Measurements from ENCODE around the gene CEP131. TPM values are rescaled to one million over a fixed set of nuclear protein-coding genes. Genes with fewer than 3 reads are reported as not detected.

The CEP131 gene
- total RNA-seq, 1 experiment from 2014 or later = 7.0 TPM

GRCh38 chr17:81223762-81224130, 981 bp upstream of the CEP131 start:
- no peak for DNase-seq (ENCODE audit: low read depth)

GRCh38 chr17:81222620-81222905, 202 bp downstream of the CEP131 start:
- DNase-seq (ENCODE audit: low read depth) = no peak

DNA sequence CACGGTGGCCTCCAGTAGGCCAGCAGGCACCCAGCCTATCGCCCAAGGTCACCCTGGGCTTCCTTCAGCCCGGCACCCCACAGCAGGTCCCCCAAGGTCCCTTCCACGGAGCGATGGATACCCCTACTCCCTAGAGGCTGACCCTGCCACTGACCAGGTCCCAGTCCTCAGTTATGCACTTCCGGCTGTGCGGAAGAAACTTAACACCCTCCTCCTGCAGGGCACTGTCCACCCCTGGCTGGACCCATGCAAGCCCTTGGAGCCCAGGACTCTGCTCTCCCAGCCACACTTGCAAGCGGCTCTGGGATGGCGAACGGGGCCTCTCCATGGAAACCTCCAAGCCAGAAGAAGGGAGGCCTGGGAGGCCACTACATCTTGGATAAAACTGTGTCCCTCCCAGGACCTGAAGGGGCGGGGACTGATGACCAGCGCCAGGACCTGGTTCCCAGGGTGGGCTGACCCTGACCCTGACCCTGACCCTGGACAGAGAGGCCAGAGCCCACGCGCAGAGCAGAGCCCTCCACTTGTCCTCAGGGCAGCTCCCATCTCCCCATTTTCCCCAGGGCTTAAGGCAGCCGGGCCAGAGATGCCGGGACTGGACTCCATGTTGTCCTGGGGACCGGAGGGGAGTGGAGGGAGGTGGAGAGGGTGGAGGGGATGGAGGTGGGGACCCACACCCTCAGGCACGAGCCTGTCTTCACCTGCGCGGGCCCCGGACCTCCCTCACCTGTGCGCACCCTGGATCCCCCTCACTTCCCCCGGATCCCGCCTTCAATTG, 734 bp downstream of the CEP131 start:
- DNase-seq (ENCODE audit: low read depth) = no peak

- DNase-seq (ENCODE audit: low read depth) = no peak
Measured at GRCh38 chr17:81221371-81221841, 1.4 kb downstream of the CEP131 start.

GRCh38 chr17:81219476-81220180, 3.1 kb downstream of the CEP131 start:
- no peak for DNase-seq (ENCODE audit: low read depth)

GRCh38 chr17:81218991-81219390, 3.8 kb downstream of the CEP131 start:
- no peak for DNase-seq (ENCODE audit: low read depth)

DNA sequence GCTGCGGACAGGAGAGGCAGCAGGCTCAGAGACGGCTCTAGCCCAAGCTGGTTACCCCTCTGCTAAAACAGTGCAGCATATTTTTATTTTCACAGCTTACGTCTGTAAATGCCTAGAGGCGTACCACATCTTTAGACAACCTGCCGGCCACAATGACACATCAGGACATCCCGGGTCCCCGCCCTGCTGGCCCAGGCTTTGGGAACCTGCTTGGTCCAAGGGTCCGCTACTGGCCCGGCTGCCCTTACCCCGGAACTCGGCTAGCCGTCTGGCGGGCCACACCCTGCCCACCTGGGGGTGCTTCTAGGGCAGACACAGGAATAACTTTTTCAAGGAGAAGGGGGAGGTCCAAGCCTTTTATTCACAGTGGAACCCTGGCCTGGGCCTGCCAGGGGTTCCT, 4.3 kb downstream of the CEP131 start:
- no peak for DNase-seq (ENCODE audit: low read depth)

DNA sequence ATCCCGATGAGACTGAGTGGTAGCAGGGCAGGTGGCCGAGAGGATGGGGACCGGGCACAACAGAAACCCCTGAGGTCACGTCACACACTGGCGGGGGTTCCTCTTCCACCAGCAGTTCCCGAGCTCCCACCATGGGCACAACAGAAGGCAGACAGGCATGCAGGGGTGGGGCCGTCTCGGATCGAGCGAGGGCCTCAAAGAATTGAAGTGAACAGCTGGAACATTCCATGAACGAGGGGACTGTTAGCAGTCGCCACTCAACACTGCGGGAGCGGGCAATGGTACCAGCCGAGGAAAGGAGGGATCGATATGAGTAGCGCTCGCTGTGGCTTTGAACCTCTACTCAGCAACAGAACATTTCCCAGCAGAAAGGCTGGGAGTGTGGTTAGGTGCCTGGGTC, 5.3 kb downstream of the CEP131 start:
- DNase-seq (ENCODE audit: low read depth) = no peak

DNA sequence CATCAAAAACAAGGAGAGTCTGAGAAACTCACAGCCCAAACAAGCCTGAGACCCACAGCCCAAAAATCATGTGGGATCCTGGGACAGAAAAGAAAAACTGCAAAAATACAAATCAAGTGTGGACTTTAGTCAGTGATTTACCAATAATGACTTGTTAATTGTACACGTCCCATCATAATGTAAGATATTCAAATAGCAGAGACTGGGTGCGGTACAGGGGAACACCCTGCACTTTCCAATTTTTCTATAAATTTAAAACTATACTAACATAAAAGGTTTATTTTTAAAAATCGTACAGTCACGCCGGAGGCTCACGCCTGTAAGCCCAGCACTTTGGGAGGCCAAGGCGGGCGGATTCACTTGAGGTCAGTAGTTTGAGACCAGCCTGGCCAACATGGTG, 8.8 kb downstream of the CEP131 start:
- DNase-seq (ENCODE audit: low read depth) = no peak

DNA sequence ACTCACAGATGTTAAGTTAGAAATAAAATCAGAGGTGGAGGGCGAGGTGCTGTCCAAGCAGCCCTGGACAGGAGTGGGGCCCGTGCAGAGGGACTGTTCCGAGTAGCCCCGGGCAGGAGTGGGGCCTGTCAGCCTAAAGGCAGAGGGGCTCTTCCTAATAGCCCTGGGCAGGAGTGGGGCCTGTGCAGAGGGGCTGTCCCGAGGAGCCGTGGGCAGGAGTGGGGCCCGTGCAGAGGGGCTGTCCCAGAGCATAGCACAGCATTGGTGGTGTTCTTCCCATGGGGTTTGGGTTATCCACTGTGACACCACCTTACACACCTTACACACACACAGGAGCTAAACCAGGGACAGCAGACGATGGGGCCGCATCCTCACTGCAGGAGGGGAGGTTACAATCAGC, 10.4 kb downstream of the CEP131 start:
- DNase-seq (ENCODE audit: low read depth) = no peak

DNA sequence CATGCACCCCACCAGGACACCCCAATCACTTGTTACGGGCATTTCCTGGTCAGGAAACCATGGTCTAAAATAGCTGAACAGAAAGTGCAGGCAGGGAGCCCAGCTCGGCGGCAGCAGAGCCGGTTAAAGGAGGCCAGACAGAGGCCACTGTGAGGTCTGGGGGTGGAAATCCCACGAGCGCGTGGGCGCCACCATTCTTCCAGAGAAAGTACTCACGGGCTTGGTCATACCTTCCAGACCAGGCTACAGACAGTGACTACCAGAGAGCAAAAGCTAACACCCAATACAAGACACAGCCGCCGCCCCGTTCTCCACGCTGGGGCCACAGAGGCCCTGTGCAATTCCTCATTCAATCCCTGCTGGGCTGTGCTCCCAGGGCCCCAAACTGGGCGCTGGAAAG, 11.9 kb downstream of the CEP131 start:
- no peak for DNase-seq (ENCODE audit: low read depth)

- DNase-seq (ENCODE audit: low read depth) = no peak
Measured at GRCh38 chr17:81210466-81210865, 12.3 kb downstream of the CEP131 start.

DNA sequence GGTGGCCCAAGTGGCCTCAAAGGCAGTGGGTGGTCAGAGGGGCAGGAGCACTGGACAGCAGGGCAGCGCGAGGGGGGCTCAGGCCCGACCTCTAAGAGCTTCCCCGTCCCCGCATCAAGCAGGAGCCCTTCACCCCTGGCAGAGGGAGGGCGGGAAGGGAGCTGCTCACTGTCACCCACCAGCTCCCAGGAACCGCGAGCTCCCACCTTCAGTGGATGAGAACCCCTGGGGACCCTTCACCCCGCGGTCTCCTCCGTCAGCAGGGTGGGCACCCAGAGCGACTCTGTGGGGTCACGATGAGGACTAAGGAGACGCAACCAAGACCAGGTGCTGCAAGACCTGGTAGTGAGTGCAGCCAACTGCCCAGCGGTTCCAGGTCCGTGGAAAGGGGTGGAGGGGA, 13.6 kb downstream of the CEP131 start:
- no peak for DNase-seq (ENCODE audit: low read depth)

- DNase-seq (ENCODE audit: low read depth) = no peak
Measured at GRCh38 chr17:81208651-81209050, 14.1 kb downstream of the CEP131 start.

DNA sequence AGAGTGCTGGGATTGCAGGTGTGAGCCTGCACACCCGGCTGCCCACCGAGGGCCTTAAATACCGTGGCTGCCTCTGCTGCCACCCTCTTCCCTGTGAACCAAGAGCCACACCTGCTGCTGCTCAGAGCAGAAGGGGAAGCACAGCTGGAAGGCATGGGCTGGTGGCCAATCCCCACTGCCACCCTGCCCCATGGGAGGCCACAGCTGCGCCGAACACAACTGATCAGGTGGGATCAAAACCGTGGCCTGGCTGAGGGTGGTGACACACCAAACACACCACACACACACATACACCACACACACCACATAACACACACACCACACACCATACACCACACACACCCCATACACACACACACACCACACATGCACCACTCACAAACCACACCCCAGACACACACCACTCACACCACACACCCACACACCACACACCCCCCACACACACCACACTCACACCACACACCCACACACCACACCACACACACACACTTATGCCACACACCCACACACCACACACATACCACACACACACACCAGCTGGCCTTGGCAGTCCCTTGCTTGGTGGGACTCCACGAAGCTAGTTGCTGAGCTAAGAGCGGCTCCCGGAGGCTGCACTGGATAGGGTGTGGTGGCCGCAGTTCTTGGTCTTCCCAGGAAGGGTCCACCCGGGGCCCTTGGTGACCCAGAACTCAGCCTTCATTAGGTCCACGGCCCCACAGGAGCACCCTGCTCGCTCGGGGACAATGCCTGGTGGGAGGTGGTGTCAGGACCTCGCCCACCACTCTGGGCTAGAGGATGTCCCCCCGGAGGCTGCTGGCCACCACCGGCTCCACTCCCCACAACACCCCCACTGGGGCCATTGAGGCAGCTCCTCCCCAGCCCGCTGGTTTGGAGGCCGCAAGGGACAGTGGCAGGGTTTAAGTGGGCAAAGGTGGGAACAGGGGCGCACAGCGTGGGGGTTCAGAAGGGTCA, 14.9 kb downstream of the CEP131 start:
- peak; percentile 15 for DNase-seq (ENCODE audit: low read depth)

DNA sequence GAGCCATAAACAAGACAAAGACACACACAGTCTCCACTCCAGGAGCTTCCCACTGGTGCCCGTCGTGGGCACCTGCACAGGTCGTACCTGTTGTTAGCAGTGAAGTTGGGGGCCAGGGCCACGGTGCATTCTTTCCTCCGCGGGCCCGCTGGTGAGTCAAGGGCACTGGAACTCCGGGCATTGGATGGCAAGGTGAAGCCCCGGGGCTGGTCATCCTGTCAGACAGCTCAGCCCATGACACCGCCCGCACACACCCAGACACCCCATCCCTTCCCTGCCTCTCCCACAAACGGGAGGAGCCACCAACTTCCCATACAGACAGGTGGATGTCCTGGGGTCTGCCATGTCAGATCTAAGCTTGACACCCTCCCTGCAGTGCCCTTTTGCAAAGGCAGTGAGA, 16.1 kb downstream of the CEP131 start:
- no peak for DNase-seq (ENCODE audit: low read depth)

GRCh38 chr17:81206166-81206565, 16.6 kb downstream of the CEP131 start:
- DNase-seq (ENCODE audit: low read depth) = no peak

- no peak for DNase-seq (ENCODE audit: low read depth)
Measured at GRCh38 chr17:81204578-81204977, 18.2 kb downstream of the CEP131 start.

GRCh38 chr17:81203136-81203535, 19.6 kb downstream of the CEP131 start:
- DNase-seq (ENCODE audit: low read depth) = no peak

GRCh38 chr17:81202318-81202717, 20.4 kb downstream of the CEP131 start:
- no peak for DNase-seq (ENCODE audit: low read depth)

DNA sequence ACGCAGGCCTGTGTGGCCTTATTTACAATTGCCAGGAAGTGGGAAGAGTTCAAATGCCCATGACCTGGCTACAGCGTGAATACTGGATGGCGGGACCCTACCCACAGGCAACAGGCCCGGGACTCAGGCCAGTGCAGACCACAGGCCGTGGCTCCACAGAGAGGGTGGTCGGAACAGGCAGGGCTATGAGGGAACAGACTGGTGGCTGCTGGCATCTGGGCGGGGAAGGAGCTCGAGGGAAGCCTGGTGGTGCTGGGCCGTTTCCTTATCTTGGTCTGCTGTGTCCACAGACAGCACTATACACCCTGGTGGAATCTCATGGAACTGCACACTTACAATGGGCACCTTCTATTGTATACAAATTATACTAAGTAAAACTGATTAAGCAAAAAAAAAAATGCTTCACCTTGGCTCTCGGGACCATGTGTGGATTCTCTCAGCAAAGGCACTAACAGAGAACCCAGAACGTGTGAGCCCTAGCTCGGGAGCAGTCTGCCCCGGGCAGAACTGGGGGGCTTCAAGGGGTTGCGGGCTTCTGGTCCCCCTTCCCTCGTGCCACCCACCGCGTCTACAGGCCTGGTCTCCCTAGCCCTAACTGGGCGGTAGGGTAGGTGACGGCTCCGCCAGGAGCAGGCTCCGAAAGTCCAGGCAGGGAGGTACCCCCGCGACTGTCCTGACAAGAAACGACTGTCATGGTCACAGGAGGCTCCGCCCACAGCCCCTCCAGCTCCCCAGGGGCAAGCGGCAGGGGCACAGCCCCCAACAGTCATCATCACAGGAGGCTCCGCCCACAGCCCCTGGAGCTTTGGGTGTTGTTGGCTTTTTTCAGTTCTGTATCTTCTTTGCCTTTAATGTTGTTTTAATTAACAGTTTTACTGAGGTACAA, 21.8 kb downstream of the CEP131 start:
- peak; percentile 40 for DNase-seq (ENCODE audit: low read depth)
